Renal cortex interstitium (tissue), 11 donors: ENCODE results near the gene GMPPA. TPM values are rescaled to one million over a fixed set of nuclear protein-coding genes. Genes with fewer than 3 reads are reported as not detected.

Source experiments
- DNase-seq, 11 donors: peaks; one replicate each; pipeline ENCODE4 v3.0.0-alpha.2; 2013; ENCODE audit warnings: low read depth in 9 of 11, low spot score in 4 of 11; ENCODE audit errors: extremely low read depth in 1 of 11
- polyA plus RNA-seq, 3 donors: library from polyadenylated mRNA; unstranded; fragments of 120-200 nt; gene quantifications; one replicate each; pipeline ENCODE4 v1.2.1, GENCODE V29; 2013; ENCODE audit not compliant: insufficient read length in 3 of 3

Gene GMPPA
- polyA plus RNA-seq, 3 donors, result 33.5 to 36.8 (median 34.1) TPM

DNA sequence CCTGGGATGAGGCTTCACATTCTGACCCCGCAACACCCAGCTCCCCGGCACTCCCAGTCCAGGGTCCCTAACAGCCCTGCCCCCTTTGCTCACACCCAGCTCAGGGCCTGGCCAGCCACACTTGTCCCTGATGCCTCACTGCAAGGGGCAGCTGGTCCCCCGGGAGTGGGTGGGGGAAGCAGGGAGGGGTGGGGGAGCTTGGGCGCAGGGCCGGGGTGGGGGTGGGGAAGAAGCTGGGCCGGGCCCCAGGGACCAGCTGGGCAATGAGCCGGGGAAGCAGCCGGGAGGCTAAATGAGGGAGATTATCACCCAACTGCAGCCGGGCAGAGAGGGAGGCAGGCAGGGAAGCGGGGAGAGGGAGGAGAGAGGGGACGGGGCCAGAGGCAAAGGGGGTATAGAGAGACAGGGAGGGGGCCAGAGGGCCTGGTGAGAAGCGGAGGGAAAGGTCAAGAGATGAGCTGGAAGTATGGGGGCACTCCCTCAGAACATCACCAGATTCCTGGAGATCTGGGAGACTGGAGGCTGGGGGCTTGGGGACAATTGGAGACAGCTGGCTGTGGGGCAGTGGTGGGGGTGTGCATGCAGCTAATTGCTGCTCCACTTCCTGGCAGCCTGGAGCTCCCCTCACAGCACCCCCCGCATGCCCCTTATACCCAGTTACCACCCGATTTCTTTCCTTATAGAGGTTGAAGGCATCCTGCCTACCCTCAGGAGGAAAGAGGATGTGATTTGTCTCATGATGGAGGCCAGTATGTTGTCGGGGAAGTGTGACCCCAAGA lies 13.0 kb downstream of the GMPPA start:
- no peak for DNase-seq

DNA sequence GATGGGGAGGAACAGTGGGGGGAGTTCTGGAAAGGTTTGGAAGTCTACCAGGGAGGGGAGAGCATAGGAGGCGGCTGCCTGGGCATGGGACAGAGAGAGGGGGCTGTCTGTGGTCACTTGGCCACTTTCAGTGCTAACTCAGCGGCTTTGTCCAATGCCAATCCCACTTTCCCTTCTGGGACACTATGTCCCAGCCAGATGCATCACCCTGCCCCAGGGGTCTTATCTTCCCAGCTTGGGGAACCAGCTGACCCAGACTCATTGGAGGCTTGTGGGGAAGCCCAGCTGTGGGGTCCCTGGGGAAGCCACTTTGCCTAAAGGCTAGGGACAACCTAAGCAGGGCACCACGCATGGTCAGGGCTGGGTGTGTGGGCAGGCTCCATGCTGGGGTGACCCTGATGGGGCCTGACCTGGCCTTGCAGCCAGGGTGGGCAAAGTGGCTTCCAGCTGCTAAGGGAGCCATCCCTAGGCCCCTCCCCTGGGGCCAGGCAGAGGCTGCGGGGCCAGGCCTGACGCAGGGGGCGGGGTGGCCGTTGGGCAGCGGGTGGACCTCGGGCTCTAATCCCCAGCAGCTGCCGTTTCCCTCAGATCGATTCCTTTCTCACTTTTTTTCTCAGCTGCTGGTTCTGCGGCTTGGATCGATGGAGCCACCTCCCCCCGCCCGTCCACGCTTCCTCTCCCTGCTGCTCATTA lies 14.0 kb downstream of the GMPPA start:
- DNase-seq, result no peak

DNA sequence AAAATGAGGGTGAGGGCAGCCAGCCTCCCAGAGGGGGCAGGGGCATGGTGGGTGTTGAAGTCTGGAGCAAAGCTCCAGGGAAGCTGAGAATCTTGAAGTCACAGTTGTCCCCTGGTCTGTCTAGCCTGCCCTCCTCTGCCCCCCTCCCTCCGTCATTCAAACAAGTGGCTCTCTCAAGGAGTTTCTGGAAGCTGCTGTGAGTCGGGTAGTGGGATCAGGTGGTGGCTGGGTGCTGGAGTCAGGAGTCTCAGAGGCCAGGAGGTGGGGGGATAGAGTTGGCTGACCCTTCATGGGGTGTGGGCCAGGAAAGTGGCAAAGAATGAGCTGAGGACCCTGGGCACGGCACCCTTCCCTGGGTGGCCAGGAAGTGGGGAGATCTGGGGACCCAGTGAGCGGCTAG lies 15.1 kb downstream of the GMPPA start:
- no peak for DNase-seq

DNA sequence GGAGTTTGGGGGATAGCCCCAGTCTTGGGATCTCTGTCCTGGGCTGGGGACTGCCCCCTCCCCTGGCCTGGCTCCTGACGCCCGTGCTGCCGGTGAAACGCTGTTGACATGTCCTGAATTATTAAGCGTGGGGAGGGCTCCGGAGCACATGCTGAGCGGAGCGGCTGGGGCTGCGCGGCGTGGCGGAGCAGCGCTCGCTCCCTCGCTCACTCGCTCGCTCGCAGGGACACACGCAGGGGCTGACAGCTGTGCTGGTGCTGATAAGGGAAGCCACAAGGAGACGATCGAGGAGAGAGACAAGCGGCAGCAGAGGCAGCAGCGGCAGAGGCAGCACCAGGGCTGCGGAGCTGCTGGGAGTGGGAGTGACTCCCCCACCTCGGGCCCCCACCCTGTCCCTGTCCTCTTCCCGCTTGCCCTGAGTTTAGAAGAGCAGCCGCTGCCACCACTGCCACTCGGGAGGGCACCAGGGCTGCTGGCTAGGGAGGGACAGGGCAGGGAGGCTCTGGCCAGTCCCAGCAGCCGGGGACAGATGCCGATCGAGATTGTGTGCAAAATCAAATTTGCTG lies 15.6 kb downstream of the GMPPA start, which contains the start of gene ASIC4:
ASIC4 (plus strand) TSS at position 287 of the 566 bp plus-strand sequence; CDS start at position 530, 243 bp downstream.
- no peak for DNase-seq

DNA sequence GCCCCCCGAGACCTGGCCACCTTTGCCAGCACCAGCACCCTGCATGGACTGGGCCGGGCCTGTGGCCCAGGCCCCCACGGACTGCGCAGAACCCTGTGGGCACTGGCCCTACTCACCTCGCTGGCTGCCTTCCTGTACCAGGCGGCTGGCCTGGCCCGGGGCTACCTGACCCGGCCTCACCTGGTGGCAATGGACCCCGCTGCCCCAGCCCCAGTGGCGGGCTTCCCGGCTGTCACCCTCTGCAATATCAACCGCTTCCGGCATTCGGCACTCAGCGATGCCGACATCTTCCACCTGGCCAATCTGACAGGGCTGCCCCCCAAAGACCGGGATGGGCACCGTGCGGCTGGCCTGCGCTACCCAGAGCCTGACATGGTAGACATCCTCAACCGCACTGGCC lies 16.1 kb downstream of the GMPPA start:
- no peak for DNase-seq

DNA sequence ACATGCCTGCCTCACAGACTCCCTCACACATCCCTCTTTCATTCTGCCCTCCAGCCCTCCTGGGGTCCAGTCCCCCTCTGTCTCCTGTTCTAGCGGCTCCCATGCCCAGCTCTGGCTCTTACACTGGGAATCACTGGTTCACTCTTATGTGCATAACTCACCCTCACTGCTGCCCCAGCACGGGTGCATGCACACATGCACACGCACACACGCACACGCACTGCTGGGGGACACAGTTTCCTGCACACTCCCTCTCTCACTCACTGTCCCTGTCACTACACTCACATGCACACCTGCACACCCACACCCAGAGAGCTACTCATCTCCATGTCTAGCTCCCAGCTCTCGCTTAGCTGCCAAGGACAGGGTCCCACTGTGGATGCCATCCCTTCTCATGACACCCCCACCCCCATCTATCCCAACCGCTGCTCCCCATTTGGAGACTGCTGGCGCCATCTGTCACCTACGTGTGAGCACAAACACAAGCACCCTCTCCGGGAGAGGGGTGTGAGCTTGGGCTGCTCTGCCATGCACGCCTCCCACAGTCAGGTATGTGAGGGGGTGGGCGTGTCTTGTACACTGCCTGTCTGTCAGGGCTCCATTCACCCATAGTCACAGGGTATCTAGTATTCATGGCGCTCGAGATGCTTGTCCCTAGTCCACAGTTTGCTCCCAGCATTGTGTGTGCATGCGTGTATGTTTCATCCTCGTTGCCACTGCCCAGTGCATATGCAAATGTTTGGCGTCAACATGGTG lies 17.4 kb downstream of the GMPPA start:
- no peak for DNase-seq

DNA sequence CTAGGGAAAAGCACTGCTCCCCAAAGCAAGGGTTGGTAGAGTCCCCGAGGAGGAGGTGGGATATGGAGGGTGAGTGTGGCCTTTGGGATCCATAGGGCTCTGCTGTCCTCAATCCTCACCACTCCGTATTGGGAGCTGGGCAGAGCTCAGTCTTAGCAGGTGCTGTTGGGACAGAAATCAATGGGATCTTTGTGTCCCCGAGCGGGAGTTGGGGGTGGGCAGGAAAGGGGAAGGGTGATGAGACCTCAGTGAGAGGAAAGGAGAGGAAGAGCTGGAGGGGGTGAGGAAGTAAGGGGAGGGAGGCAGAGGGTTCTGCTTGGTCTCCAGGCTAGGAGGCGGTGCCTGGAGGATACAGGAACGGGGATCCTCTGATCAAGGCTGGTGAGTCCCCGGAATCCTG lies 18.2 kb downstream of the GMPPA start:
- no peak for DNase-seq

DNA sequence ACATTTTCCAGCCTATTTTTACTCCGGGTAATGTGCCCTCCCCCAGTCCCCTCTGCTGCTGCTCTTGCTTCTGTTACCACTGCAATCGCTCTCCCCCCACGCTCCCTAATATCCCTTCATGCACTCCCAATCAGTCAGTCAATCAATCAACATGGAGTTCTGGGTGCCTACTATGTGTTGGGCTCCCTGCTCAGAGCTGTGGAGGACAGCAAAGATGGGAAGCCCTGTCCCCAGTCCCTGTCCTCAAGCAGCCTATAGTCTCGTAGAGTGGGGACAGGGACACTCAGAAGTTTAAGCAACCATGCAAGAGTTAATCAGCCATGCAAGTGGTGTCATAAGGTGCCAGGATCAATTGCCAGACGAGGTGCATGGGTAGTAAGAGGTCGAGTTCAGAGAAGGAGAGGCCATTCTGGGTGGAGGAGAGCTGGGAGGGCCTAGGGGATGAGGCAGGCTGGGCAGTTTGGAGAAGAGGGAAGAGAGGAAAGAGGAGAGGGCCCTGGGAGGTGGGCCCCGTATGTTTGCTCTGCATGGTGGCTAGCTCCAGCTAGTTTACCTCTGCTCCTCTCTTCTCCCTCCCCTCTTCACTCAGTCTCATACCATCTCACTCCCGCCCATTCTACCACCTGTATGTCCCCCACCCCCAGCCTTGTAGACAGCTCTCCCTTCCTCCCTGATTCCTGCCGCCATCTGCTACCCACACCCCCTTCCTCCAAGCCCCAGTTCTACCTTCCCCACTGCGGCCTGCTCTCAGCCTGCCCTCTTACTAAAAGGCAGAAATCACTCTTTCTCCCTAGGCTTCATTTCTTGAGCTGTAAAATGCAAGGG lies 19.5 kb downstream of the GMPPA start:
- no peak for DNase-seq

DNA sequence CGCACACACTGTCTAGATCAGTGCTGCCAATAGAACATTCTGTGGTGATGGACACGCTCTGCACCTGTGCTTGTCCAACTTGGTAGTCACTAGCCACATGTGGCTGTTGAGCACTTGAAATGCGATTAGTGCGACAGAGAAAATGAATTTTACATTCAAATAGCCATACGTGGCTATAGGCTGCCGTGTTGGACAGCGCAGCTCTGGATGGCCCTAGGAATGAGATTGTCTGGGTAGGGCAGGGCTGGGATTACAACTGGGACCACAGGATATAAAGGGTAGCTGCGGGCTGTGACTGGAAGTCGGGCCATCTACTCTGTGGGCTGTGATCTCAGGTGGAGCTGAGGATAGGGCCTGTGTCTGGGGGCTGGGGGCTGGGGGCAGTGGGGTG lies 20.8 kb downstream of the GMPPA start:
- DNase-seq, result no peak

DNA sequence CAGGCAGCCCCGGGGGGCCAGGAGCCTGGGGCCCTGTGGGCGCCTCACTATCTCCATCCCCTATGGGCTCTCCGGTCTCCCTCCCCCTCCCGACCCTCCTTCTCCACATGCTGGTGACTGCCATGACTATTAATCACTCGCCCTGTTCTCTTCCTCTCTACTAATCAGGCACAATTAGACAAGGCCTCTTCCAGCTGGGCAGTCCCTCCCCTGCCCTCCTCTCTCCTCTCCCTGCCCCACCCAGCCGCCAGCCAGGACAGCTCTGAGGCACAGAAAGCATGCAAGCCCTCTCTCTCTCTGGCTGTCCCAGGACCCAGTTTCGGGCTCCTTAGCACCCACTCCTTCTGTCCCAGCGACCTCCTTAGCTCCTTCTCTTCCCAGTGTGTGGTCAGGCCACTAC lies 21.4 kb downstream of the GMPPA start:
- DNase-seq, result no peak

DNA sequence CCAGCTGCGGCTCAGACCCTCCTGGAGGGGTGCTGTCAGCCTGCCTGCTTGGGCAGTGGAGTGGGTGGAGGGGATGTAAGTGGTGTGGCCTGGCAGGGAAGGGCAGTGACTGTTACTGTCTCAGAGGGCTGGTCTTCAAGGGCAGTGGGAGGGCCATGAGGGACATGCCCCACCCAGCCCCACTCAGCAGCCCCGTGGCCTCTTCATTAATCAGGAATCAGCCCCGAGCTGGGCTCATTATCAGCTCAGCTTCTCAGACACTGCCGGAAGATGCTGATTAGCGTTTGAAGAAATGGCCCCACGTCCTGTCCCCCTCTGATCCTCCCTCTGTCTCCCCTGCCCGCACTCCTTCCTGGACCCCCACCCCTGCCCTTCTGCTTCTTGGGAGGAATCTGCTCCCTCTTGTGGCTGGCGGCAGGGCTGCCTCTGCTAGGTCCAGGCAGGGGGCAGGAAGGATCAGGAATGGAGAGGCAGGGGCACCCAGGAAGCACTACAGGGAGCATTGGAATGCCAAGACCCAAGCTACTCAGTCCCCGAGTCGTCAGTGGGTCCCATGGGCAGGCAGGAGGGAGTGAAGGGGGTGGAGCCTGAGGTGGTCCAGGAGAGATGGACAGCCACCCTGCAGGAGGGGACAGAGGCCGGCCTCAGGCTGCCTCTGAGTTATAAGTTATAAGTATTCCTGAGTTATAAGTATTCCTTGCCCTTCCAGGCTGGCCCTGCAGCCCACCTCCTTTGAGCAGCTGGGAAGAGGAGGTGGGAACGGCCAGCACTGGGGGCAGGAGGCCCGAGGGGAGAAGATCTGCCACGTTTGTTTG lies 22.6 kb downstream of the GMPPA start:
- DNase-seq, result no peak

DNA sequence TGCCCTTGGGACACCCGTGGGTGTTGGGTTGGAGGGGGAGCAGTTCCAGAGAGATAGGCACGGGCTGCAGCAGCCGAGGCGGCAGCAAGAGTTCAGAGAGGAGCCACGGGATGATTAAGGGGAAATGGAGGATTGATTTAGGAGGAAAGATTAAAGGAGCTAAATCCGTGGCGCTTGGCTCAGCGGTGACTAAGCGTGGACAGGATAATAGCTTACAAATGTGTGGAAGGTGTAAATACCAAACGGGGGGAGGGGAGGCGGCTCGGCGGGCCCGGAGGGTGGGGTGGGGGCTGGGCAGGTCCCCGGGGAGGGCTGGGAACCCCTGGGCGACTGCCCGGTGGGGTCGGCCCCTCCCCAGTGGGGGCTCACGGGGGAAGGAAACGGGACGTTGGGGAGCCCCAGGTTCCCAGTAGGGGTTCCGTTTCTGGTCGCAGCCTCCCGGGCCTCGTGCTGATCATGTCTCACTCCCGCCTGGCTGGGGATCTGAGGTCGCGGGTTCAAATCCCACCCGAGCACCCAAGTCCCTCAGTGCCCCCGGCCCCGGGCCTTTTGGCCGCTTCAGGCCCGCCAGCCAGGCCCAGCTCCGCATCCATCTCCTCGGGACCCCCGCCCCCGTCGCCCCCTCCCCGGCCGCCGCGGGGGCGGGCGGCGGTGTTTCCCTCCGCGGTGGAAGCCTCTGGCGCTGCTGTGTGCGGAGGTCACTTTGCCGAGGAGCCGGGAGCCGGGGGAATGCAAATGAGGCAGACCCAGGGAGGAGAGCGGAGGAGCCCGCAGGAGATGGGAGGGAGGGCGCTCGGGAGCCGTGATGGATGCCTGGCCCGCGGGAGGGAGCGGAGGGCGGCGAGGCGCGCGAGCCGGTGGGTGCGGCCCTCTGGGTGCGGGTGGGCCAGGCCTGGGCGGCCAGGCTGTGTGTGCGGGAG lies 23.7 kb downstream of the GMPPA start:
- DNase-seq, result peak in 1 of 11 donors; percentile 56

DNA sequence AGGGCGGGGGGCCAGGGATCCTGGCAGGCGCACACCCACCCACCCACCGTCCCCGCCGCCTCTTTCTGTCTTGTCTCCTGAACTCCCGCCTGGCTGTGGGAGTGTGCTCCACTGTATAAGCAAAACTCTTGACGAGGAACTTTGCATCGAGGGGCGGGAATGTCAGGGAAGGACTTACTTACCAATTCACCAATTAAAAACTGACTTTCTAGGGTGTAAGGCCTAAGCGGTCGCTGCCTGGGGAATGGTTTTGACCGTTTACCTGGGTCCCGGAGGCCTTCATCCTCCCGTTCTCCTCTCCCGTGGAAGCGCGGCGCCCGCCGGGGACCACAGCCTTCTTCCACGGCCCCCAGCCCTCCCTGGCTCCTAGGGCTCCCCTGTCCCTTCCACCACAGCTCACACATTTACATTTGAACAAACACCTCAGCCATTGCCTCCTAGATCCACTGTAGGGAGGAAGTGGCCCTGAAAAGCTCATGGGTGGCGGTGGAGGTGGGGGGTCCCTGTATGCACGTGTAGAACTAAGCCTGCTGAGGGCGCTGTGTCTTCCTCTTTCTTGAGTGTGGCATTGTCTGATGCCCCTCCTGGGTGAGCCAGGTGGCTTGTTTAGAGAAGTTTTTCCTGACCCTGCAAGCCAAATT lies 24.5 kb downstream of the GMPPA start:
- no peak for DNase-seq

DNA sequence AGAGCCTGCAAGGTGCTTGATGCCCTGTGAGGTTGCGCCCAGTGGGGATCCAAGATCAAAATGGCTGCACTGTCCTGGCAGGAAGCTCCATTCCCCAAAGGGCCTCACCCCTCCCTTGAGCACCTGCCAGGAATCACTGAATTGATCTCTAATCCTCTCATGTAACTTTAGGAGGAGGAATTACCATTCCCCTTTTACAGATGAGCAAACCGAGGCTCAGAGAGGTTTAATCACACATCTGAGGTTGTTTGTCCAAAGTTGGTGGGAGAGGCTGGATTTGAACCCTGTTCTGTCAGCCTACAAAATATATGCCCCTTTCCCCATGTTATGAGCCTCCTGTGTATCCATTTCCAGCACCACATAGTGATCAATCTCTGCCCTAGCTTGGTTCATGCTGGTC lies 26.1 kb downstream of the GMPPA start:
- DNase-seq, result no peak

DNA sequence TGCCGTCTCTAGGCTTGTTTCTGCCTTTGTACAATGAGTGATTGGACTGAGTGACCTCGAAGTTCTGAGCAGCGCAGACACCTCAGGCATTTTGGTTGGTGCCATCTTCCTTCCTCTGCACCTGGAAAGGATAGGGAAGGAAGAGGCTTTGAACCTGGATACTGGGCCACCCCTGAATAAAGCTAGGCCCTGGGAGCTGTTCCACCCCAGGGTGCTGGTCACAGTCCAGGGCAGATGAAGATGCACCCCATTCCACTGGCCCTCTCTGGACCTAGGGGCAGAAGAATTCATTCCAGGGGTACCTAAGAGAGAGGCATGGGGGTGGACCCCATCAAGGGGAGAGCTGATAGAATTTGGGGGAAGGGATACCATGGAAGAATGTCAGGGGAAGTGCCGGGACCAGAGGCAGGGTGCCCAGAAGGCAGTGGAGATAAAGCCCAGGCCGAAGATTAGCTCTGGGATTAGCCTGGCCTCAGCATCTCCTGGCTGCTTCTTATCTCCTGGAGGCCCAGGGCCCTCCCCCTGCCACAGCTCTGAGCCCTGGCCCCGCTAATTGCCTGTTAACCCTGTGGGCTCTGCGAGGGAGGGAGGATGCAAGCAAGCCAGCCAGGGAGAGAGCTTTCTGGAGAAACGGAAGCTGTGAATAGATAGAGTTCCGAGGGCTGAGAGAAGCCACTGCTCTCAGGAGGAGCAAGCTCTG lies 27.0 kb downstream of the GMPPA start:
- no peak for DNase-seq
